Gastroesophageal sphincter (tissue), 3 donors: ENCODE data around the gene ATP2A1.

Source experiments
- EP300 ChIP-seq: sonication (generic); formaldehyde crosslinking; IDR thresholded peaks from one replicate; pipeline ENCODE4 v1.6.1; 2017; ENCODE audit warnings: antibody characterized with exemption, mild to moderate bottlenecking
- POLR2A ChIP-seq, 2 donors: fragments of 450-650 bp; IDR thresholded peaks; one replicate each; pipeline ENCODE4 v1.6.1; 2017; ENCODE audit warnings: antibody characterized with exemption in 2 of 2, mild to moderate bottlenecking in 2 of 2, moderate library complexity in 1 of 2
- TF ChIP-seq, protein P1 (sequence below), 4 experiments: fragments of 200-600 bp in 2 of 4; fragments of 450-650 bp in 2 of 4; sonication (generic) in 1 of 4; IDR thresholded peaks; one replicate each; pipeline ENCODE4 v1.5.1; 2017 to 2019; ENCODE audit warnings: antibody characterized with exemption in 4 of 4, mild to moderate bottlenecking in 2 of 4, moderate library complexity in 2 of 4

DNA sequence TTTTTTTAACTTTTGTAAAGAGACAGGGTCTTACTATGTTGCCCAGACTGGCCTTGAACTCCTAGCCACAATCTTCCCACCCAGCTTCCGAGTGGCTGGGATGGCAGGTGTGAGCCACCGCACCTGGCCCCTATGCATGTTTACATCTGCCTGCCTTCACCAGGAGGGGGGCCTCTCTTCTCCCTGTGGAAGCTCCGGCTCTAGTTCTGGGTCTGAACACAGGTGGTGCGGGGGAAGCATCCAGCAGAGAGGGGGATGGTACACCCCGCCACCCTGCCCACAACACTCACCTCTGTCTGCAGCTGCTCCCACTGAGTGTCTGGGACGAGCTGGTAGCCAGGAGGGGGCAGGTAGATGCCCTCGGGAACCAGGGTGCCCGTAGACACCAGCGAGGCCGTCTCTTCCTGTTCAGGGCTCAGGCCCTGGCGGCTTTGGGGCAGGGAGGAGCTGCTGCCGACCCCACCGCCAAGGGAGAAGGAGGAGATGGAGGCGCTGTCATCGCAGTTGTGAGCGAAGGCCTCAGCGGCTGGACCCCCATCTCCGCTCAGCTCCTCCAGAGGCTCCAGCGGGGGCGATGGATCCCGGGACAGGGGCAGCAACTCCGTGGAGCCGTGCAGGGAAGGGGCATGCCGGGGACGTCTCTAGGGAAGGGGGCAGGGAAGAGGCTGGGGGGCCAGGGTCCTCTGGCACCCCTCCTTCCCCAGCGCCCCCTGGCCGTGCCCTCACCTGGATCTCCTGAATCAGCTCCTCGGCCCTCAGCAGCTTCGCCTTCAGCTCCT lies 35.8 kb downstream of the ATP2A1 start:
- TF ChIP-seq, protein P1, sequence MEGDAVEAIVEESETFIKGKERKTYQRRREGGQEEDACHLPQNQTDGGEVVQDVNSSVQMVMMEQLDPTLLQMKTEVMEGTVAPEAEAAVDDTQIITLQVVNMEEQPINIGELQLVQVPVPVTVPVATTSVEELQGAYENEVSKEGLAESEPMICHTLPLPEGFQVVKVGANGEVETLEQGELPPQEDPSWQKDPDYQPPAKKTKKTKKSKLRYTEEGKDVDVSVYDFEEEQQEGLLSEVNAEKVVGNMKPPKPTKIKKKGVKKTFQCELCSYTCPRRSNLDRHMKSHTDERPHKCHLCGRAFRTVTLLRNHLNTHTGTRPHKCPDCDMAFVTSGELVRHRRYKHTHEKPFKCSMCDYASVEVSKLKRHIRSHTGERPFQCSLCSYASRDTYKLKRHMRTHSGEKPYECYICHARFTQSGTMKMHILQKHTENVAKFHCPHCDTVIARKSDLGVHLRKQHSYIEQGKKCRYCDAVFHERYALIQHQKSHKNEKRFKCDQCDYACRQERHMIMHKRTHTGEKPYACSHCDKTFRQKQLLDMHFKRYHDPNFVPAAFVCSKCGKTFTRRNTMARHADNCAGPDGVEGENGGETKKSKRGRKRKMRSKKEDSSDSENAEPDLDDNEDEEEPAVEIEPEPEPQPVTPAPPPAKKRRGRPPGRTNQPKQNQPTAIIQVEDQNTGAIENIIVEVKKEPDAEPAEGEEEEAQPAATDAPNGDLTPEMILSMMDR (IDR thresholded peaks at IDR 0.05): no peak
- TF ChIP-seq POLR2A (IDR thresholded peaks at IDR 0.05) (no peak), EP300 (no peak)
